ENCODE results near the gene MEGF11.

- no peak for TF ChIP-seq CTCF (IDR thresholded peaks at IDR 0.05)
- TF ChIP-seq POLR2A (IDR thresholded peaks at IDR 0.05), result no peak
Measured at GRCh38 chr15:66288093-66288492, 34.5 kb upstream of the MEGF11 start.
